K562 (cell line): ENCODE measurements around the gene MBNL2. TPM values are rescaled to one million over a fixed set of nuclear protein-coding genes. Genes with fewer than 3 reads are reported as not detected.

ENCODE experiments used
- ATAC-seq: fragments of 200-7000 bp; cut with Tn5 transposase; 3 replicates; pipeline ENCODE4 v1.9.1; 2020; ENCODE audit warnings: moderate library complexity
- BruUV-seq: library from RNA; stranded (reverse); fragments of 400-500 nt; replicated peaks from 2 replicates; lab custom pipeline; 2021; lab: Mats Ljungman, UMichigan
- CTCF ChIA-PET: fragments of 300-600 bp; formaldehyde crosslinking; extraction: SDS; loops from one replicate; lab custom pipeline; 2021; ENCODE audit warnings: low intra/inter-chr PET ratio; lab: Yijun Ruan, JAX
- POLR2A ChIA-PET: fragments of 300-600, 350-650 bp; sonication (Branson Sonifier 250); formaldehyde crosslinking; extraction: SDS; loops from one replicate; lab custom pipeline; 2021; ENCODE audit warnings: antibody characterized with exemption, inconsistent platforms; lab: Yijun Ruan, JAX
- DNase-seq, 4 experiments: peaks; one replicate each; pipeline versions ENCODE4 v3.0.0 to v3.0.0-alpha.2; 2011 to 2018; ENCODE audit warnings: low spot score in 3 of 4, mixed read lengths in 3 of 4; ENCODE audit errors: extremely low read depth in 1 of 4
- FAIRE-seq: peaks from 2 replicates; lab custom pipeline; 2011; peaks lifted over from hg19 to GRCh38; lab: Jason Lieb, UNC
- H2AFZ ChIP-seq: 2 replicates; pipeline ENCODE4 v1.6.0; 2011; ENCODE audit warnings: low read depth, low read length, control low read depth, inconsistent platforms
- H3K27ac ChIP-seq: fragments of 200-600 bp; 3 replicates; pipeline ENCODE4 v1.8.0; 2011; ENCODE audit warnings: low read depth, mild to moderate bottlenecking, control low read depth, inconsistent platforms, low read length, moderate library complexity, mixed read lengths; ENCODE audit errors: extremely low read depth
- H3K27me3 ChIP-seq, 2 experiments: fragments of 300-600 bp in 1 of 2; 2 replicates in 1 of 2; 3 replicates in 1 of 2; pipeline versions ENCODE4 v1.6.0 to v1.8.0; 2011; ENCODE audit warnings: inconsistent platforms in 2 of 2, low read length in 2 of 2, mild to moderate bottlenecking in 1 of 2, mixed read lengths in 1 of 2, moderate library complexity in 1 of 2; ENCODE audit not compliant: control insufficient read depth in 2 of 2, insufficient read depth in 2 of 2
- H3K36me3 ChIP-seq: fragments of 300-600 bp; 3 replicates; pipeline ENCODE4 v1.8.0; 2011; ENCODE audit warnings: mild to moderate bottlenecking, low read length, inconsistent platforms; ENCODE audit not compliant: control insufficient read depth, insufficient read depth
- H3K4me1 ChIP-seq, 2 experiments: fragments of 200-600 bp in 1 of 2; replicated peaks in 1 of 2; 2 replicates in 1 of 2; 3 replicates in 1 of 2; pipeline versions ENCODE4 v1.5.1 to v1.8.0; 2011; ENCODE audit warnings: inconsistent platforms in 2 of 2, low read length in 2 of 2, mild to moderate bottlenecking in 1 of 2, mixed read lengths in 1 of 2, moderate library complexity in 1 of 2; ENCODE audit not compliant: control insufficient read depth in 2 of 2, insufficient read depth in 2 of 2
- H3K4me2 ChIP-seq: 2 replicates; pipeline ENCODE4 v1.6.1; 2011; ENCODE audit warnings: low read length, control low read depth, inconsistent platforms, mixed read lengths; ENCODE audit not compliant: insufficient read depth
- H3K4me3 ChIP-seq: fragments of 200-600 bp; sonication (generic), shearing (Covaris generic); 2 replicates; pipeline ENCODE4 v1.5.1; 2016; ENCODE audit warnings: control low read depth, inconsistent platforms
- H3K79me2 ChIP-seq: fragments of 200-600 bp; 3 replicates; pipeline ENCODE4 v1.8.0; 2011; ENCODE audit warnings: low read length, inconsistent platforms; ENCODE audit not compliant: control insufficient read depth, insufficient read depth
- H3K9ac ChIP-seq, 2 experiments: 2 replicates each; pipeline versions ENCODE4 v1.6.0 to v1.6.1; 2011; ENCODE audit warnings: low read depth in 2 of 2, low read length in 2 of 2, control low read depth in 1 of 2, inconsistent platforms in 1 of 2, mild to moderate bottlenecking in 1 of 2, mixed read lengths in 1 of 2; ENCODE audit not compliant: insufficient read depth in 1 of 2
- H3K9me1 ChIP-seq: one replicate; pipeline ENCODE4 v1.6.0; 2011; ENCODE audit warnings: inconsistent platforms, mild to moderate bottlenecking, low read length, moderate library complexity; ENCODE audit not compliant: control insufficient read depth, insufficient read depth
- H3K9me3 ChIP-seq: replicated peaks from 2 replicates; pipeline ENCODE4 v1.5.1; 2011; ENCODE audit warnings: low read depth, low read length, inconsistent platforms; ENCODE audit not compliant: control insufficient read depth, insufficient read depth
- H4K20me1 ChIP-seq: replicated peaks from 2 replicates; pipeline ENCODE4 v1.6.1; 2011; ENCODE audit warnings: low read length, inconsistent platforms, mixed read lengths; ENCODE audit not compliant: control insufficient read depth, insufficient read depth
- ATF3 ChIP-seq, 2 experiments: fragments of 450-650 bp in 1 of 2; sonication (generic) in 1 of 2; formaldehyde crosslinking in 1 of 2; IDR thresholded peaks in 1 of 2; conservative IDR thresholded peaks in 1 of 2; 2 replicates each; pipeline versions ENCODE4 v1.6.1 to v1.8.1; 2016 to 2023; ENCODE audit warnings: mild to moderate bottlenecking in 2 of 2, moderate library complexity in 2 of 2, inconsistent platforms in 1 of 2, missing genetic modification reagents in 1 of 2
- CEBPB ChIP-seq: fragments of 450-650 bp; IDR thresholded peaks from 2 replicates; pipeline ENCODE4 v1.6.1; 2016; ENCODE audit warnings: missing genetic modification characterization, missing compliant biosample characterization
- CEBPG ChIP-seq, 3 experiments: fragments of 200-800 bp in 1 of 3; sonication (Bioruptor generic) in 1 of 3; sonication (generic) in 1 of 3; formaldehyde crosslinking in 1 of 3; IDR thresholded peaks in 2 of 3; conservative IDR thresholded peaks in 1 of 3; 2 replicates each; pipeline versions ENCODE4 v1.6.1 to v1.8.0; 2016 to 2022; ENCODE audit warnings: missing compliant biosample characterization in 2 of 3, missing genetic modification characterization in 2 of 3, mild to moderate bottlenecking in 1 of 3, missing genetic modification reagents in 1 of 3
- ESRRA ChIP-seq: fragments of 450-650 bp; IDR thresholded peaks from 2 replicates; pipeline ENCODE4 v1.6.1; 2014; ENCODE audit warnings: low read depth, mild to moderate bottlenecking, moderate library complexity, borderline replicate concordance
- FIP1L1 ChIP-seq: fragments of 200-400 bp; formaldehyde crosslinking; IDR thresholded peaks from 2 replicates; pipeline ENCODE4 v1.6.1; 2018; ENCODE audit warnings: mild to moderate bottlenecking, low read depth, low read length; ENCODE audit not compliant: poor library complexity, severe bottlenecking
- TFE3 ChIP-seq: fragments of 450-650 bp; formaldehyde crosslinking; IDR thresholded peaks from 2 replicates; pipeline ENCODE4 v1.4.0; 2020; ENCODE audit warnings: mild to moderate bottlenecking, mixed read lengths
- ZNF589 ChIP-seq: fragments of 200-800 bp; sonication (Bioruptor generic); IDR thresholded peaks from 2 replicates; pipeline ENCODE4 v1.6.1; 2016; ENCODE audit warnings: low read depth, missing genetic modification characterization, missing compliant biosample characterization
- WGBS: fragments of 100-300 bp; shearing (Covaris generic); methylation state at CpG from one replicate; pipeline ENCODE4 v1.1.6; 2016; ENCODE audit warnings: low coverage, mixed read lengths; ENCODE audit not compliant: insufficient coverage; ENCODE audit errors: missing lambda C conversion rate; 5-methylcytosine and 5-hydroxymethylcytosine counted together
- in situ Hi-C: fragments of 300-500 bp; cut with MboI; formaldehyde crosslinking; loops from 4 replicates; pipeline ENCODE4 v1.15.0; 2018; ENCODE audit warnings: inconsistent platforms, mixed read lengths
- intact Hi-C: fragments of 100-400 bp; cut with micrococcal nuclease; formaldehyde crosslinking; loops from 2 replicates; pipeline ENCODE4 v1.14.2; 2022
- polyA plus RNA-seq, 8 experiments: library from polyadenylated mRNA; depleted of rRNA in 4 of 8; stranded (reverse) in 5 of 8; unstranded in 3 of 8; fragments of >200 nt; fragmentation: Nextera tagmentation in 2 of 8; fragmentation: Illumina TruSeq in 1 of 8; extraction: Ambion mirVana in 2 of 8; extraction: Trizol in 1 of 8; gene quantifications; 2 replicates each; pipeline versions ENCODE4 v1.2.1 to v1.2.3, GENCODE V29; 2011 to 2014; ENCODE audit warnings: inconsistent platforms in 1 of 8, missing spikeins in 1 of 8
- total RNA-seq, 7 experiments: library from RNA; depleted of rRNA in 6 of 7; stranded (reverse); fragments of >200 nt in 6 of 7; fragmentation: Illumina TruSeq in 2 of 7; extraction: Trizol in 2 of 7; gene quantifications; 2 replicates each; pipeline versions ENCODE4 v1.2.1 to v1.2.3, GENCODE V29; 2011 to 2021; ENCODE audit warnings: low replicate concordance in 1 of 7

MBNL2 gene
- total and polyA plus RNA-seq, 9 of the 15 experiments (the other 6 are each of a cell fraction or from before 2014, with no cell fraction given) = 7.0 to 24.8 (median 13.8) TPM

- no peak overlapping the region for H3K27ac ChIP-seq
- in situ Hi-C loops = no loop called here
- no peaks in the 10 kb centered on the region for H3K36me3 ChIP-seq
- H3K4me1 ChIP-seq = peaks cover 4 to 15% of the 10 kb centered on the region in 2 experiments; a peak in 3 of 5 replicates
- no peak for FAIRE-seq
- no peaks in the 10 kb centered on the region for H4K20me1 ChIP-seq
- peaks cover 3% of the 10 kb centered on the region for H3K79me2 ChIP-seq
- intact Hi-C loops = loop anchor here (10.0 kb wide), 2 partner anchors 205 to 1755 kb away; partner anchors contain the start of genes DNAJC3 and MBNL2
- TF ChIP-seq ZNF589 (CRISPR knock-in tag) = 0 out of 2 replicates have a peak, but pooled peaks have one; percentile 52
- TF ChIP-seq FIP1L1 = no peak
- peak; percentile 34; the same call in 1 of the 2 replicates for TF ChIP-seq ATF3 (IDR thresholded peaks at IDR 0.05)
- no peak for TF ChIP-seq ATF3 (CRISPR knock-in tag; conservative IDR thresholded peaks at IDR 0.05)
- TF ChIP-seq TFE3 (CRISPR knock-in tag) = peak; percentile 50
- TF ChIP-seq ESRRA = no peak
- peak; percentile 38; the same call in 1 of the 2 replicates for TF ChIP-seq CEBPB (tag)
- TF ChIP-seq CEBPG (CRISPR knock-in tag; IDR thresholded peaks at IDR 0.05) = peak; percentile 77
- peak in 1 of 2 experiments; percentile 84; a peak in 2 of 4 replicates for TF ChIP-seq CEBPG (tag; conservative IDR thresholded peaks at IDR 0.05 in 1 of 2, IDR thresholded peaks at IDR 0.05 in 1 of 2)
- ChIA-PET CTCF (no interaction called here), POLR2A (no interaction called here)
- H3K4me3 ChIP-seq = no peak overlapping the region
- ATAC-seq = no peak
- no TSS peak for BruUV-seq
- H3K4me2 ChIP-seq = peak overlapping the region; percentile 25; the same call in 1 of the 2 replicates
- H3K9me3 ChIP-seq = no peaks in the 10 kb centered on the region; the same call in 1 of the 2 replicates
- H3K27me3 ChIP-seq = no peaks in the 10 kb centered on the region
- H3K9me1 ChIP-seq = no peaks in the 10 kb centered on the region
- DNase-seq = no peak
- H2AFZ ChIP-seq = peak overlapping the region; percentile 70
- H3K9ac ChIP-seq = 0 out of 4 replicates have a peak overlapping the region, but pooled peaks of 1 of the 2 experiments have one; percentile 14
- 22% methylated on average over 6 of the region's 6 CpGs for WGBS
Observed at GRCh38 chr13:97429681-97430081, 207.5 kb downstream of the MBNL2 start.
